ENCODE measurements around the gene RAPGEF1. TPM values are rescaled to one million over a fixed set of nuclear protein-coding genes. Genes with fewer than 3 reads are reported as not detected.

The RAPGEF1 gene
- total and polyA plus RNA-seq, 2 of the 13 experiments (the other 11 are each of a cell fraction or from before 2014, with no cell fraction given): 21.2 to 38.9 TPM

DNA sequence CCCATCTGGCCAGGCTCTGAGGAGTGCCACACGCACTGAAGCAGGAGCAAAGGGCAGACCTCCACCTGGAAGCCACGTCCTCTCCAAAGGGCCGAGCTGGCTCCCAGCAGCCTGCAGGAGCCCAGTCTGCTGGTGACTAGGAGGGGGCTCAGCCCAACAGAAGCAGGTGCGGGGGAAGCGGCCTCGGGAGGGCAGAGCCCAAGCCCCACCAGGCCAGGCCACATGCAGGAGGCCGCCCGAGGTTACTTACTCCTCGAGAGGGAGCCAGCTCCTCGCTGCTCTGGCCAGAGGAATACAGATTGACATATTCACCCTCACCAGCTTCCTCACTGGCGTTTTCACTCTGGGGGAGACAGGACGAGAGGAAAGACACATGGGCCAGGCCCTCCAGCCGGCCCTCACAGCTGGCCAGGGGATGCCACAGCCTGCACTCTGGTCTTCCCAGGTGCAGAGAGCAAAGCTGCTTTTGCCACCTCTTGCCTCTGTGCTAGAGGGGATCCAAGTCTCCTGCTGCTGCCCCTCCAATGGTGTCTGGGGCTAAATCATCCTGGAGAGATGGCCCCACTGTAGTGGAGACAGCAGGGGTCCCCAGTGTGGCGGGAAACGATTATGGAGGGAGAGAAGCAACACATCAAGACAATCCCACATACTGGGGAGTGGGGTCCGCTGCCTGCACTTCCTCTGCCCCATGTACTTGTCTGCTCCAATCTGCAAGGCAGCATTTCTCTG lies 136.0 kb downstream of the RAPGEF1 start (continued):
- TF ChIP-seq, protein P1, sequence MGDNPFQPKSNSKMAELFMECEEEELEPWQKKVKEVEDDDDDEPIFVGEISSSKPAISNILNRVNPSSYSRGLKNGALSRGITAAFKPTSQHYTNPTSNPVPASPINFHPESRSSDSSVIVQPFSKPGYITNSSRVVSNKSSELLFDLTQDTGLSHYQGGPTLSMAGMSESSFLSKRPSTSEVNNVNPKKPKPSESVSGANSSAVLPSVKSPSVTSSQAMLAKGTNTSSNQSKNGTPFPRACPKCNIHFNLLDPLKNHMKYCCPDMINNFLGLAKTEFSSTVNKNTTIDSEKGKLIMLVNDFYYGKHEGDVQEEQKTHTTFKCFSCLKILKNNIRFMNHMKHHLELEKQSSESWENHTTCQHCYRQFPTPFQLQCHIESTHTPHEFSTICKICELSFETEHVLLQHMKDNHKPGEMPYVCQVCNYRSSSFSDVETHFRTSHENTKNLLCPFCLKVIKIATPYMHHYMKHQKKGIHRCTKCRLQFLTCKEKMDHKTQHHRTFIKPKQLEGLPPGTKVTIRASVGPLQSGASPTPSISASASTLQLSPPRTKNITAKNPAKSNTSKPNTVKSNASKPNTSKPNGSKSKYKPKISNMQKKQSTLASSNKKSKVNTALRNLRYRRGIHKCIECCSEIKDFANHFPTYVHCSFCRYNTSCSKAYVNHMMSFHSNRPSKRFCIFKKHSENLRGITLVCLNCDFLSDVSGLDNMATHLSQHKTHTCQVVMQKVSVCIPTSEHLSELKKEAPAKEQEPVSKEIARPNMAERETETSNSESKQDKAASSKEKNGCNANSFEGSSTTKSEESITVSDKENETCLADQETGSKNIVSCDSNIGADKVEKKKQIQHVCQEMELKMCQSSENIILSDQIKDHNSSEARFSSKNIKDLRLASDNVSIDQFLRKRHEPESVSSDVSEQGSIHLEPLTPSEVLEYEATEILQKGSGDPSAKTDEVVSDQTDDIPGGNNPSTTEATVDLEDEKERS (CRISPR knock-in tag; IDR thresholded peaks at IDR 0.05): no peak
- TF ChIP-seq POLR2AphosphoS2 (IDR thresholded peaks at IDR 0.05; ENCODE audit: low read depth, low read length): no peak
- TF ChIP-seq, protein P2, sequence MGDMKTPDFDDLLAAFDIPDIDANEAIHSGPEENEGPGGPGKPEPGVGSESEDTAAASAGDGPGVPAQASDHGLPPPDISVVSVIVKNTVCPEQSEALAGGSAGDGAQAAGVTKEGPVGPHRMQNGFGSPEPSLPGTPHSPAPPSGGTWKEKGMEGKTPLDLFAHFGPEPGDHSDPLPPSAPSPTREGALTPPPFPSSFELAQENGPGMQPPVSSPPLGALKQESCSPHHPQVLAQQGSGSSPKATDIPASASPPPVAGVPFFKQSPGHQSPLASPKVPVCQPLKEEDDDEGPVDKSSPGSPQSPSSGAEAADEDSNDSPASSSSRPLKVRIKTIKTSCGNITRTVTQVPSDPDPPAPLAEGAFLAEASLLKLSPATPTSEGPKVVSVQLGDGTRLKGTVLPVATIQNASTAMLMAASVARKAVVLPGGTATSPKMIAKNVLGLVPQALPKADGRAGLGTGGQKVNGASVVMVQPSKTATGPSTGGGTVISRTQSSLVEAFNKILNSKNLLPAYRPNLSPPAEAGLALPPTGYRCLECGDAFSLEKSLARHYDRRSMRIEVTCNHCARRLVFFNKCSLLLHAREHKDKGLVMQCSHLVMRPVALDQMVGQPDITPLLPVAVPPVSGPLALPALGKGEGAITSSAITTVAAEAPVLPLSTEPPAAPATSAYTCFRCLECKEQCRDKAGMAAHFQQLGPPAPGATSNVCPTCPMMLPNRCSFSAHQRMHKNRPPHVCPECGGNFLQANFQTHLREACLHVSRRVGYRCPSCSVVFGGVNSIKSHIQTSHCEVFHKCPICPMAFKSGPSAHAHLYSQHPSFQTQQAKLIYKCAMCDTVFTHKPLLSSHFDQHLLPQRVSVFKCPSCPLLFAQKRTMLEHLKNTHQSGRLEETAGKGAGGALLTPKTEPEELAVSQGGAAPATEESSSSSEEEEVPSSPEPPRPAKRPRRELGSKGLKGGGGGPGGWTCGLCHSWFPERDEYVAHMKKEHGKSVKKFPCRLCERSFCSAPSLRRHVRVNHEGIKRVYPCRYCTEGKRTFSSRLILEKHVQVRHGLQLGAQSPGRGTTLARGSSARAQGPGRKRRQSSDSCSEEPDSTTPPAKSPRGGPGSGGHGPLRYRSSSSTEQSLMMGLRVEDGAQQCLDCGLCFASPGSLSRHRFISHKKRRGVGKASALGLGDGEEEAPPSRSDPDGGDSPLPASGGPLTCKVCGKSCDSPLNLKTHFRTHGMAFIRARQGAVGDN (CRISPR knock-in tag; IDR thresholded peaks at IDR 0.05): peak; percentile 61
- no peak for TF ChIP-seq ZNF569 (CRISPR knock-in tag; IDR thresholded peaks at IDR 0.05; ENCODE audit: borderline replicate concordance)
- no peak for TF ChIP-seq EP300 (IDR thresholded peaks at IDR 0.05; ENCODE audit: low read depth in 2 of 2, low read length in 2 of 2)
- no peak for TF ChIP-seq EP300 (CRISPR knock-in tag; IDR thresholded peaks at IDR 0.05; ENCODE audit: borderline replicate concordance)
- no peak for TF ChIP-seq ZNF737 (CRISPR knock-in tag; IDR thresholded peaks at IDR 0.05; ENCODE audit: borderline replicate concordance)
- TF ChIP-seq ZFX (CRISPR knock-in tag; IDR thresholded peaks at IDR 0.05; ENCODE audit: low read depth): 0 out of 2 replicates have a peak, but pooled peaks have one; percentile 13
- TF ChIP-seq ZNF333 (CRISPR knock-in tag; IDR thresholded peaks at IDR 0.05; ENCODE audit: borderline replicate concordance): no peak
- TF ChIP-seq, protein P3, sequence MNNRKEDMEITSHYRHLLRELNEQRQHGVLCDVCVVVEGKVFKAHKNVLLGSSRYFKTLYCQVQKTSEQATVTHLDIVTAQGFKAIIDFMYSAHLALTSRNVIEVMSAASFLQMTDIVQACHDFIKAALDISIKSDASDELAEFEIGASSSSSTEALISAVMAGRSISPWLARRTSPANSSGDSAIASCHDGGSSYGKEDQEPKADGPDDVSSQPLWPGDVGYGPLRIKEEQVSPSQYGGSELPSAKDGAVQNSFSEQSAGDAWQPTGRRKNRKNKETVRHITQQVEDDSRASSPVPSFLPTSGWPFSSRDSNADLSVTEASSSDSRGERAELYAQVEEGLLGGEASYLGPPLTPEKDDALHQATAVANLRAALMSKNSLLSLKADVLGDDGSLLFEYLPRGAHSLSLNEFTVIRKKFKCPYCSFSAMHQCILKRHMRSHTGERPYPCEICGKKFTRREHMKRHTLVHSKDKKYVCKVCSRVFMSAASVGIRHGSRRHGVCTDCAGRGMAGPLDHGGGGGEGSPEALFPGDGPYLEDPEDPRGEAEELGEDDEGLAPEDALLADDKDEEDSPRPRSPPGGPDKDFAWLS (CRISPR knock-in tag; IDR thresholded peaks at IDR 0.05; ENCODE audit: borderline replicate concordance): no peak
- no peak for TF ChIP-seq NFIC (IDR thresholded peaks at IDR 0.05; ENCODE audit: low read length)
- TF ChIP-seq ZNF660 (CRISPR knock-in tag; IDR thresholded peaks at IDR 0.05; ENCODE audit: borderline replicate concordance, low read depth): no peak
- no peak for TF ChIP-seq NR1H2 (CRISPR knock-in tag; IDR thresholded peaks at IDR 0.05; ENCODE audit: borderline replicate concordance, low read depth)
- no peak for TF ChIP-seq ZNF234 (CRISPR knock-in tag; conservative IDR thresholded peaks at IDR 0.05)
- TF ChIP-seq, protein P4, sequence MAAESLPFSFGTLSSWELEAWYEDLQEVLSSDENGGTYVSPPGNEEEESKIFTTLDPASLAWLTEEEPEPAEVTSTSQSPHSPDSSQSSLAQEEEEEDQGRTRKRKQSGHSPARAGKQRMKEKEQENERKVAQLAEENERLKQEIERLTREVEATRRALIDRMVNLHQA (CRISPR knock-in tag; IDR thresholded peaks at IDR 0.05): no peak
- peak; percentile 27 for TF ChIP-seq AGO2 (optimal IDR thresholded peaks at IDR 0.05; ENCODE audit: low read depth, low read length)
